ENCODE results near the gene CBLN1.

DNA sequence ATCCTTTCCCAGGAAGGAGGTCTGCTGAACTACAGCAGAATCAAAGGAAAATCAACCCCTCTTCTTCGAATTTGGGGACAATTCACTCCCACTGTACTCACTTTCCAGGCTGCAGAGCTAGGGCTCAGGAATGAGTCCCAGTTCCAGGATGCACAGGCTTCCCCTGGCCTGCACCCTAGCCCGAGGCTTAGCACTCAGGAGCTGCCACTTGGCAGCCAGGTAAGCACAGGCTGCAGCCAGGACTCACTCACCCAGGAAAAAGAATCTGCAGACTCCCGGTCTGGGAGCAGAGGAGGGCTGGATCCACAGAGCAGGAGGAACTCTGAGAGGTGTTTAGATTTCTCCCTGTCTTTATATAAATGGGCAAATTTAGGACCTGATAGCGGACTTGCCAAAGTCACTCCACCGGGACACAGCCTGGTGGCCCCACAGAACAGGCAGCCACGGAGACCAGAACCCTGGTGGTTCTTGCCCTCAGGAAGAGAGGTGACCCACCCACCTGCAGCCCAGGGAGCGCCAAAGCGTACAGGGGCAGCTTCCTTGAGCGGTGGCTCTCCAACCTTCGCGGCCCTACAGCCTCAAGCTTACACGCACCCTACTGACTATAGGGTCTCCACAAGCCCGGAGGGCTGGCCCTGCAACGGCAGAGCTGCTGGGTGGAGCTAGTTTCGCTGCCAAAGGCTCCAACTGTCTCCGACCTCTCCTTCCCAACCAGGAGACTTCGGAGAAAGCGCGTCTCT is 4.8 kb downstream of the CBLN1 start:
- TF ChIP-seq, protein P1, sequence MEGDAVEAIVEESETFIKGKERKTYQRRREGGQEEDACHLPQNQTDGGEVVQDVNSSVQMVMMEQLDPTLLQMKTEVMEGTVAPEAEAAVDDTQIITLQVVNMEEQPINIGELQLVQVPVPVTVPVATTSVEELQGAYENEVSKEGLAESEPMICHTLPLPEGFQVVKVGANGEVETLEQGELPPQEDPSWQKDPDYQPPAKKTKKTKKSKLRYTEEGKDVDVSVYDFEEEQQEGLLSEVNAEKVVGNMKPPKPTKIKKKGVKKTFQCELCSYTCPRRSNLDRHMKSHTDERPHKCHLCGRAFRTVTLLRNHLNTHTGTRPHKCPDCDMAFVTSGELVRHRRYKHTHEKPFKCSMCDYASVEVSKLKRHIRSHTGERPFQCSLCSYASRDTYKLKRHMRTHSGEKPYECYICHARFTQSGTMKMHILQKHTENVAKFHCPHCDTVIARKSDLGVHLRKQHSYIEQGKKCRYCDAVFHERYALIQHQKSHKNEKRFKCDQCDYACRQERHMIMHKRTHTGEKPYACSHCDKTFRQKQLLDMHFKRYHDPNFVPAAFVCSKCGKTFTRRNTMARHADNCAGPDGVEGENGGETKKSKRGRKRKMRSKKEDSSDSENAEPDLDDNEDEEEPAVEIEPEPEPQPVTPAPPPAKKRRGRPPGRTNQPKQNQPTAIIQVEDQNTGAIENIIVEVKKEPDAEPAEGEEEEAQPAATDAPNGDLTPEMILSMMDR (IDR thresholded peaks at IDR 0.05), result no peak
- TF ChIP-seq SP1 (CRISPR knock-in tag; conservative IDR thresholded peaks at IDR 0.05), result no peak
- TF ChIP-seq, protein P2, sequence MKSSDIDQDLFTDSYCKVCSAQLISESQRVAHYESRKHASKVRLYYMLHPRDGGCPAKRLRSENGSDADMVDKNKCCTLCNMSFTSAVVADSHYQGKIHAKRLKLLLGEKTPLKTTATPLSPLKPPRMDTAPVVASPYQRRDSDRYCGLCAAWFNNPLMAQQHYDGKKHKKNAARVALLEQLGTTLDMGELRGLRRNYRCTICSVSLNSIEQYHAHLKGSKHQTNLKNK (CRISPR knock-in tag; IDR thresholded peaks at IDR 0.05), result no peak
- TF ChIP-seq ATF1 (CRISPR knock-in tag; IDR thresholded peaks at IDR 0.05), result no peak
- TF ChIP-seq MAX (CRISPR knock-in tag; IDR thresholded peaks at IDR 0.05), result no peak
- no peak for TF ChIP-seq FOXK1 (CRISPR knock-in tag; IDR thresholded peaks at IDR 0.05)
- TF ChIP-seq ATF6 (CRISPR knock-in tag; IDR thresholded peaks at IDR 0.05), result no peak
- TF ChIP-seq NR2C2 (CRISPR knock-in tag; IDR thresholded peaks at IDR 0.05), result no peak
- TF ChIP-seq ESRRA (CRISPR knock-in tag; IDR thresholded peaks at IDR 0.05; ENCODE audit: borderline replicate concordance), result no peak
- TF ChIP-seq, protein P3, sequence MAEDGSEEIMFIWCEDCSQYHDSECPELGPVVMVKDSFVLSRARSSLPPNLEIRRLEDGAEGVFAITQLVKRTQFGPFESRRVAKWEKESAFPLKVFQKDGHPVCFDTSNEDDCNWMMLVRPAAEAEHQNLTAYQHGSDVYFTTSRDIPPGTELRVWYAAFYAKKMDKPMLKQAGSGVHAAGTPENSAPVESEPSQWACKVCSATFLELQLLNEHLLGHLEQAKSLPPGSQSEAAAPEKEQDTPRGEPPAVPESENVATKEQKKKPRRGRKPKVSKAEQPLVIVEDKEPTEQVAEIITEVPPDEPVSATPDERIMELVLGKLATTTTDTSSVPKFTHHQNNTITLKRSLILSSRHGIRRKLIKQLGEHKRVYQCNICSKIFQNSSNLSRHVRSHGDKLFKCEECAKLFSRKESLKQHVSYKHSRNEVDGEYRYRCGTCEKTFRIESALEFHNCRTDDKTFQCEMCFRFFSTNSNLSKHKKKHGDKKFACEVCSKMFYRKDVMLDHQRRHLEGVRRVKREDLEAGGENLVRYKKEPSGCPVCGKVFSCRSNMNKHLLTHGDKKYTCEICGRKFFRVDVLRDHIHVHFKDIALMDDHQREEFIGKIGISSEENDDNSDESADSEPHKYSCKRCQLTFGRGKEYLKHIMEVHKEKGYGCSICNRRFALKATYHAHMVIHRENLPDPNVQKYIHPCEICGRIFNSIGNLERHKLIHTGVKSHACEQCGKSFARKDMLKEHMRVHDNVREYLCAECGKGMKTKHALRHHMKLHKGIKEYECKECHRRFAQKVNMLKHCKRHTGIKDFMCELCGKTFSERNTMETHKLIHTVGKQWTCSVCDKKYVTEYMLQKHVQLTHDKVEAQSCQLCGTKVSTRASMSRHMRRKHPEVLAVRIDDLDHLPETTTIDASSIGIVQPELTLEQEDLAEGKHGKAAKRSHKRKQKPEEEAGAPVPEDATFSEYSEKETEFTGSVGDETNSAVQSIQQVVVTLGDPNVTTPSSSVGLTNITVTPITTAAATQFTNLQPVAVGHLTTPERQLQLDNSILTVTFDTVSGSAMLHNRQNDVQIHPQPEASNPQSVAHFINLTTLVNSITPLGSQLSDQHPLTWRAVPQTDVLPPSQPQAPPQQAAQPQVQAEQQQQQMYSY (CRISPR knock-in tag; IDR thresholded peaks at IDR 0.05), result no peak
- no peak for TF ChIP-seq IRF2 (CRISPR knock-in tag; IDR thresholded peaks at IDR 0.05; ENCODE audit: borderline replicate concordance, low read depth)
- no peak for TF ChIP-seq ZNF121 (CRISPR knock-in tag; IDR thresholded peaks at IDR 0.05)

Measured in WTC11 (cell line).